CD8-positive, alpha-beta memory T cell (primary cell): ENCODE data around the gene CSK. TPM values are rescaled to one million over a fixed set of nuclear protein-coding genes. Genes with fewer than 3 reads are reported as not detected.
A peak's percentile ranks its signal among the peaks of the same experiment; 100 is the strongest.

Experiments
- CTCF ChIA-PET: fragments of 350-600 bp; sonication (Branson Sonifier 250); formaldehyde crosslinking; loops from one replicate; lab custom pipeline; 2021; ENCODE audit warnings: antibody characterized with exemption; lab: Charles Lee
- POLR2A ChIA-PET: fragments of 350-600 bp; sonication (Branson Sonifier 250); formaldehyde crosslinking; loops from one replicate; lab custom pipeline; 2021; ENCODE audit warnings: antibody characterized with exemption; lab: Charles Lee
- DNase-seq, 5 donors: peaks; one replicate each; pipeline versions ENCODE4 v3.0.0 to v3.0.0-alpha.2; 2020 to 2022; ENCODE audit warnings: mixed read lengths in 1 of 5
- H3K27ac ChIP-seq: one replicate; pipeline ENCODE4 v1.7.0; 2013; ENCODE audit warnings: low read depth, mild to moderate bottlenecking, low read length, moderate library complexity
- H3K27me3 ChIP-seq: 2 replicates; pipeline ENCODE4 v1.7.0; 2013; ENCODE audit warnings: low read length, mild to moderate bottlenecking; ENCODE audit not compliant: insufficient read depth, poor library complexity, severe bottlenecking
- H3K36me3 ChIP-seq: 2 replicates; pipeline ENCODE4 v1.7.0; 2013; ENCODE audit warnings: mild to moderate bottlenecking, low read length, moderate library complexity; ENCODE audit not compliant: insufficient read depth
- H3K4me1 ChIP-seq: 2 replicates; pipeline ENCODE4 v1.7.0; 2013; ENCODE audit warnings: mild to moderate bottlenecking, low read length, moderate library complexity; ENCODE audit not compliant: insufficient read depth
- H3K4me3 ChIP-seq: 2 replicates; pipeline ENCODE4 v1.7.0; 2013; ENCODE audit warnings: mild to moderate bottlenecking, low read length
- H3K9me3 ChIP-seq: 2 replicates; pipeline ENCODE4 v1.7.0; 2013; ENCODE audit warnings: mild to moderate bottlenecking, low read length
- H3K27ac Mint-ChIP-seq, 8 donors: one replicate each; pipeline ENCODE4 v1.8.0; 2020 to 2021; ENCODE audit warnings: mixed read lengths in 8 of 8, mild to moderate bottlenecking in 6 of 8, inconsistent platforms in 3 of 8, moderate library complexity in 3 of 8
- H3K27me3 Mint-ChIP-seq, 2 donors: one replicate each; pipeline ENCODE4 v1.8.0; 2020 to 2021; ENCODE audit warnings: mixed read lengths in 2 of 2, mild to moderate bottlenecking in 1 of 2, moderate library complexity in 1 of 2
- H3K36me3 Mint-ChIP-seq, 3 donors: one replicate each; pipeline ENCODE4 v1.8.0; 2020 to 2021; ENCODE audit warnings: mixed read lengths in 3 of 3, inconsistent platforms in 1 of 3, mild to moderate bottlenecking in 1 of 3
- H3K4me1 Mint-ChIP-seq, 3 donors: one replicate each; pipeline ENCODE4 v1.8.0; 2020 to 2021; ENCODE audit warnings: mixed read lengths in 3 of 3, inconsistent platforms in 1 of 3, mild to moderate bottlenecking in 1 of 3
- H3K4me3 Mint-ChIP-seq, 7 donors: one replicate each; pipeline ENCODE4 v1.8.0; 2020 to 2021; ENCODE audit warnings: mixed read lengths in 7 of 7, mild to moderate bottlenecking in 6 of 7, moderate library complexity in 4 of 7, inconsistent platforms in 2 of 7
- H3K9me3 Mint-ChIP-seq, 5 donors: one replicate each; pipeline ENCODE4 v1.8.0; 2020 to 2022; ENCODE audit warnings: mixed read lengths in 5 of 5, mild to moderate bottlenecking in 3 of 5, moderate library complexity in 2 of 5, inconsistent platforms in 1 of 5
- polyA plus RNA-seq: library from polyadenylated mRNA; unstranded; fragments of 300-500 nt; fragmentation: Illumina TruSeq; gene quantifications from one replicate; pipeline ENCODE4 v1.2.3, GENCODE V29; 2021
- total RNA-seq, 2 experiments: library from RNA; stranded (reverse); gene quantifications; one replicate each; pipeline ENCODE4 v1.2.3, GENCODE V29; 2021

Gene CSK
- total and polyA plus RNA-seq, 3 experiments from 2014 or later, result 154 to 294 (median 288) TPM

DNA sequence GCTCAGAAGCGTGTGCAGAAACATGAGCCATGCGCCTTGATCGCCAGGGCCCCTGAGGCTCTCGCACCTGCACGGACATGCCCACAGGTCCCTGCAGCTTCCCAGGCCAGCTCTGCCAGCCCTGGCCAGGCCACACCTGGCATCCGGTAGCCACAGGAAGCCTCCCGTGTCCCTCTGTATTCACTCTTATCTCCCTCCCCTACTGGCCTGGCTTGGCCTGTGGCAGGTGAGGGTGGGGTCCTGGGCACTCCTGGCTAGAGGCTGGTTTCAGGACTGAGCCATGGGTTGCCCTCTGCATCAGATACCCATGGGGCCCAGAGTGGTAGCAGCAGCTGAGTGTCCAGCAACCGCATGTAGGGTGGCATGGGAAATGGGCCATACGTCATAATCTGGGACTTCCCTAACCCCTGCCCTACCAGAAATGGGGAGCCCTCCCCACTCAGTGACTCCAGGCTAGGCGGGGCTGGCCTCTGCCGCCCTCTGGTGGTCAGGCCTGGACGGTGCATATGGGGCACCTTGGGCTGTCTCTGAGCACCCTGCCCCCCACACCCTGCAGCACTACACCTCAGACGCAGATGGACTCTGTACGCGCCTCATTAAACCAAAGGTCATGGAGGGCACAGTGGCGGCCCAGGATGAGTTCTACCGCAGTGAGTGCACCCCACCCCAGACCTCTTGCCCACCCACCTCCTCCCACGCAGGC, 18.1 kb downstream of the CSK start:
- Mint-ChIP-seq H3K9me3 (no peaks in the 10 kb centered on the region), H3K27ac (peak overlapping the region; percentile 79 to 97 (median 94)), H3K27me3 (no peaks in the 10 kb centered on the region), H3K36me3 (peaks cover 4 to 81% (median 6%) of the 10 kb centered on the region in 3 donors), H3K4me1 (peaks cover 42 to 53% (median 48%) of the 10 kb centered on the region in 3 donors), H3K4me3 (peak overlapping the region in 6 of 7 donors; percentile 19 to 40 (median 26))
- ChIA-PET CTCF (interaction anchor here (0.6 to 15.8 kb wide), 15 partner anchors 8 to 189 kb away, joined by 3 to 1086 read pairs (median 7); partner anchors contain the start of gene CSK), POLR2A (interaction anchor here (0.6 to 2.4 kb wide), 7 partner anchors 8 to 31 kb away, joined by 3 to 13 read pairs (median 6); partner anchors contain the start of gene CSK)
- H3K4me1 ChIP-seq, result peaks cover 57% of the 10 kb centered on the region
- peaks cover 50% of the 10 kb centered on the region for H3K36me3 ChIP-seq
- DNase-seq, result peak; percentile 81 to 91 (median 85)
- H3K27ac ChIP-seq, result peak overlapping the region; percentile 65
- H3K4me3 ChIP-seq, result peak overlapping the region; percentile 32
- H3K9me3 ChIP-seq, result no peaks in the 10 kb centered on the region
- H3K27me3 ChIP-seq, result no peaks in the 10 kb centered on the region

GRCh38 chr15:74800559-74801094, 18.7 kb downstream of the CSK start:
- no peak overlapping the region for H3K27ac ChIP-seq
- no peaks in the 10 kb centered on the region for H3K27me3 ChIP-seq
- ChIA-PET CTCF (interaction anchor here (1.5 to 15.8 kb wide), 7 partner anchors 13 to 169 kb away, joined by 3 to 1086 read pairs (median 11); partner anchors contain the start of gene CSK), POLR2A (interaction anchor here (1.6 to 2.4 kb wide), 3 partner anchors 20 to 32 kb away, joined by 5 to 13 read pairs (median 13); partner anchors contain the start of gene CSK)
- Mint-ChIP-seq H3K4me3 (no peak overlapping the region), H3K36me3 (peaks cover 4 to 79% (median 6%) of the 10 kb centered on the region in 3 donors), H3K27me3 (no peaks in the 10 kb centered on the region), H3K27ac (peak overlapping the region in 4 of 8 donors; percentile 92 to 97 (median 96)), H3K4me1 (peaks cover 36 to 47% (median 42%) of the 10 kb centered on the region in 3 donors), H3K9me3 (no peaks in the 10 kb centered on the region)
- H3K36me3 ChIP-seq, result peaks cover 50% of the 10 kb centered on the region
- no peaks in the 10 kb centered on the region for H3K9me3 ChIP-seq
- no peak for DNase-seq
- H3K4me3 ChIP-seq, result no peak overlapping the region
- H3K4me1 ChIP-seq, result peaks cover 51% of the 10 kb centered on the region

GRCh38 chr15:74801311-74801997, 19.6 kb downstream of the CSK start:
- Mint-ChIP-seq H3K4me3 (no peak overlapping the region), H3K27ac (peak overlapping the region in 6 of 8 donors; percentile 17 to 91 (median 66)), H3K4me1 (peaks cover 32 to 41% (median 37%) of the 10 kb centered on the region in 3 donors), H3K9me3 (no peaks in the 10 kb centered on the region), H3K27me3 (no peaks in the 10 kb centered on the region), H3K36me3 (peaks cover 4 to 74% (median 5%) of the 10 kb centered on the region in 3 donors)
- Histone ChIP-seq H3K4me3 (no peak overlapping the region), H3K27ac (no peak overlapping the region), H3K9me3 (no peaks in the 10 kb centered on the region), H3K36me3 (peaks cover 50% of the 10 kb centered on the region), H3K27me3 (no peaks in the 10 kb centered on the region), H3K4me1 (peaks cover 43% of the 10 kb centered on the region)
- no peak for DNase-seq
- ChIA-PET POLR2A (no interaction called here), CTCF (interaction anchor here (0.9 to 15.8 kb wide), 9 partner anchors 14 to 170 kb away, joined by 3 to 1086 read pairs (median 11); partner anchors contain the start of gene CSK)

DNA sequence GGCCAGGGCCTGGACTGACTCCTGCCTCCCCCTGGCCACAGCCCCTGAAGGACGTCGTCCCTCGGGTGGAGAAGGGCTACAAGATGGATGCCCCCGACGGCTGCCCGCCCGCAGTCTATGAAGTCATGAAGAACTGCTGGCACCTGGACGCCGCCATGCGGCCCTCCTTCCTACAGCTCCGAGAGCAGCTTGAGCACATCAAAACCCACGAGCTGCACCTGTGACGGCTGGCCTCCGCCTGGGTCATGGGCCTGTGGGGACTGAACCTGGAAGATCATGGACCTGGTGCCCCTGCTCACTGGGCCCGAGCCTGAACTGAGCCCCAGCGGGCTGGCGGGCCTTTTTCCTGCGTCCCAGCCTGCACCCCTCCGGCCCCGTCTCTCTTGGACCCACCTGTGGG, 20.4 kb downstream of the CSK start:
- no peak overlapping the region for H3K4me3 Mint-ChIP-seq
- Histone ChIP-seq H3K9me3 (no peaks in the 10 kb centered on the region), H3K36me3 (peaks cover 50% of the 10 kb centered on the region), H3K4me1 (peaks cover 41% of the 10 kb centered on the region), H3K27ac (no peak overlapping the region), H3K4me3 (no peak overlapping the region), H3K27me3 (no peaks in the 10 kb centered on the region)
- ChIA-PET POLR2A (interaction anchor here (1.5 kb wide), 1 partner anchor 15 kb away, joined by 4 read pairs; no protein-coding TSS in a partner anchor), CTCF (interaction anchor here (0.9 to 8.9 kb wide), 3 partner anchors 32 to 168 kb away, joined by 3 to 86 read pairs (median 3); no protein-coding TSS in a partner anchor)
- no peaks in the 10 kb centered on the region for H3K9me3 Mint-ChIP-seq
- peak overlapping the region in 1 of 8 donors; percentile 74 for H3K27ac Mint-ChIP-seq
- peaks cover 36 to 44% (median 42%) of the 10 kb centered on the region in 3 donors for H3K4me1 Mint-ChIP-seq
- no peaks in the 10 kb centered on the region for H3K27me3 Mint-ChIP-seq
- DNase-seq, result no peak
- peaks cover 4 to 74% (median 6%) of the 10 kb centered on the region in 3 donors for H3K36me3 Mint-ChIP-seq

DNA sequence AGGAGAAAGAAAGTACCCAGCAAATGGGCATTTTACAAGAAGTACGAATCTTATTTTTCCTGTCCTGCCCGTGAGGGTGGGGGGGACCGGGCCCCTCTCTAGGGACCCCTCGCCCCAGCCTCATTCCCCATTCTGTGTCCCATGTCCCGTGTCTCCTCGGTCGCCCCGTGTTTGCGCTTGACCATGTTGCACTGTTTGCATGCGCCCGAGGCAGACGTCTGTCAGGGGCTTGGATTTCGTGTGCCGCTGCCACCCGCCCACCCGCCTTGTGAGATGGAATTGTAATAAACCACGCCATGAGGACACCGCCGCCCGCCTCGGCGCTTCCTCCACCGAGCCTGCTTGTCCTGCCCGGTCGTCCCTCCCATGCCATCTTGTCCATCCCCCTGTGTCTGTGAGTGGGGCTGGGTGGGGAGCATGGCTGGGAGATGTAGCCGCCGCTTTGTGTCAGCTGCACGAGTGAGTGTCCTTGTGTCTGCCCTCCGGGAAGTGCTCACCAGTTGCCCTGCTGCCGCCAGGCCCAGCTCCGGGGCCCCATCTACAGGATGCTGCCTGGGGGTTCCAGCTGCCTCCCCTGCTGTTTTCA, 21.1 kb downstream of the CSK start:
- H3K36me3 ChIP-seq, result peaks cover 48% of the 10 kb centered on the region

DNA sequence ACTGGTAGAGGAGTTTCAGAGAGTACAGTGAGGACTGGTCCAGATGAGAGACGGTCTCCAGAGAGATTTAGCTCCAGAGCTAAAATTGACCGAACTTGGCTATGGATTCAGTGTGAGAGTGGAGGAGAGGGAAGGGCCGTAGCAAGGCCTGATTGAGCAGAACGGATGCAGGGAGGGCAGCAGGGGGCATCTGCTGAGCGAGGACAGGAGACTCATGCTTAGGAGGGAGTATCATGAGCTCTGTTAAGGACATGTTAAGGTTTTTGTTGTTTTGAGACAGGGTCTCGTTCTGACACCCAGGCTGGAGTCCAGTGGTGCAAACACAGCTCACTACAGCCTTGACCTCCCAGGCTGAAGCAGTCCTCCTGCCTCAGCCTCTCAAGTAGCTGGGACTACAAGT, 23.1 kb downstream of the CSK start:
- no peaks in the 10 kb centered on the region for H3K27me3 ChIP-seq
- no peak for DNase-seq
- peaks cover 29% of the 10 kb centered on the region for H3K36me3 ChIP-seq
- ChIA-PET POLR2A (interaction anchor here (1.1 to 1.4 kb wide), 3 partner anchors 24 to 38 kb away, joined by 3 to 4 read pairs (median 4); partner anchors contain the start of gene ULK3), CTCF (interaction anchor here (0.6 to 8.9 kb wide), 9 partner anchors 8 to 146 kb away, joined by 3 to 86 read pairs (median 11); partner anchors contain the start of genes CSK and LMAN1L)
- H3K9me3 Mint-ChIP-seq, result no peaks in the 10 kb centered on the region
- H3K4me1 Mint-ChIP-seq, result peaks cover 31 to 40% (median 39%) of the 10 kb centered on the region in 3 donors
- H3K9me3 ChIP-seq, result no peaks in the 10 kb centered on the region
- H3K36me3 Mint-ChIP-seq, result peaks cover 4 to 47% (median 6%) of the 10 kb centered on the region in 3 donors
- H3K27ac ChIP-seq, result no peak overlapping the region
- H3K27ac Mint-ChIP-seq, result peak overlapping the region in 6 of 8 donors; percentile 19 to 89 (median 66)
- H3K4me3 Mint-ChIP-seq, result no peak overlapping the region
- no peaks in the 10 kb centered on the region for H3K27me3 Mint-ChIP-seq
- no peak overlapping the region for H3K4me3 ChIP-seq
- peaks cover 23% of the 10 kb centered on the region for H3K4me1 ChIP-seq

More for the DNA sequence above, 21.1 kb downstream of the CSK start:
- Histone ChIP-seq H3K27ac (no peak overlapping the region), H3K4me3 (no peak overlapping the region), H3K9me3 (no peaks in the 10 kb centered on the region), H3K4me1 (peaks cover 36% of the 10 kb centered on the region), H3K27me3 (no peaks in the 10 kb centered on the region)
- Mint-ChIP-seq H3K4me1 (peaks cover 32 to 43% (median 41%) of the 10 kb centered on the region in 3 donors), H3K36me3 (peaks cover 4 to 67% (median 6%) of the 10 kb centered on the region in 3 donors), H3K9me3 (no peaks in the 10 kb centered on the region), H3K27me3 (no peaks in the 10 kb centered on the region), H3K27ac (peak overlapping the region in 1 of 8 donors; percentile 74), H3K4me3 (no peak overlapping the region)
- CTCF ChIA-PET, result interaction anchor here (0.8 to 8.9 kb wide), 4 partner anchors 9 to 39 kb away, joined by 3 to 86 read pairs (median 10); no protein-coding TSS in a partner anchor
- DNase-seq, result no peak
- POLR2A ChIA-PET, result interaction anchor here (1.5 kb wide), 1 partner anchor 15 kb away, joined by 4 read pairs; no protein-coding TSS in a partner anchor

DNA sequence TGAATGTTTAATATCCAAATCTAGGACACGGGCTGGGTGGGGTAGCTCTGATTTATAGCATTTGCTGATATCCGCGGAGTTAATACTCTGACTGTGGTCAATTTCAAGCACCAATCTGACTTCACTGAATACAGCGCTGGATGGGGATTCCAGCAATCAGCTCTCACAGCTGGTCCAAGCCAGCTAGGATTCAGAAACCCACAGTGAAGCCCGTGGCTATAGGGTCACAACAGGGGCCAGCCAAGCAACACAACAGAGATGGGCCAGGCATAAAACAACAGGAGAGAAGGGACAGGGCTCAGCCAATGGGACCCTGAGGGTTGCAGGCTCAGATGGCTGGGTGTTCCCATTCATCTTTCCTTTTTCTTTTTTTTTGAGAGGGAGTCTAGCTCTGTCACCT, 25.4 kb downstream of the CSK start:
- Mint-ChIP-seq H3K27ac (peak overlapping the region; percentile 57 to 92 (median 82)), H3K27me3 (no peaks in the 10 kb centered on the region), H3K9me3 (no peaks in the 10 kb centered on the region), H3K36me3 (peaks cover 0 to 24% (median 3%) of the 10 kb centered on the region in 3 donors), H3K4me3 (no peak overlapping the region), H3K4me1 (peaks cover 26 to 35% (median 34%) of the 10 kb centered on the region in 3 donors)
- CTCF ChIA-PET, result interaction anchor here (1.2 to 8.9 kb wide), 7 partner anchors 8 to 173 kb away, joined by 5 to 86 read pairs (median 11); partner anchors contain the start of gene CSK
- POLR2A ChIA-PET, result interaction anchor here (1.2 kb wide), 1 partner anchor 27 kb away, joined by 5 read pairs; no protein-coding TSS in a partner anchor
- Histone ChIP-seq H3K27ac (no peak overlapping the region), H3K36me3 (peaks cover 5% of the 10 kb centered on the region), H3K4me1 (peaks cover 16% of the 10 kb centered on the region), H3K9me3 (no peaks in the 10 kb centered on the region), H3K27me3 (no peaks in the 10 kb centered on the region), H3K4me3 (no peak overlapping the region)
- DNase-seq, result no peak
